CD1c-positive myeloid dendritic cell (primary cell): Measurements from ENCODE around the gene RNF223.
"Not testable (repeated sequence)": the region's sequence is repeated elsewhere in the genome, so short reads cannot be mapped to it uniquely, and the experiment has no call there.

Experiments
- DNase-seq: peaks from one replicate; pipeline ENCODE4 v3.0.0-alpha.2; 2016; ENCODE audit errors: extremely low spot score

Gene RNF223

DNA sequence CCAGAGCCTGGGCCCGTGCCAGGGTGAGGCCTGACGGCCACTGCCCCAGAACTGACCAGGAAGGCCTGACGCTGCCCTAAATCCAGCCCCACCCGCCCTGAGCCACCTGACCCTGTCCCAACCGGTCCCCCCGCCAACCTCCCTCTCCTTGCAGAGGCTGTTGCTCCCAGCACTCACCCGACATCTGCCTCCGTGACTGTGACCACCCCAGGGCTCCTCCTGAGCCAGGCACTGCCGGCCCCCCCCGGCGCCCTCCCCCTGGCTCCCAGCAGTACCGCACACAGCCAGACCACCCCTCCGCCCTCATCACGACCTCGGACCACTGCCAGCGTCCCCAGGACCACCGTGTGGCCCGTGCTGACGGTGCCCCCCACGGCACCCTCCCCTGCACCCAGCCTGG lies 27.9 kb downstream of the RNF223 start:
- DNase-seq, result no peak

DNA sequence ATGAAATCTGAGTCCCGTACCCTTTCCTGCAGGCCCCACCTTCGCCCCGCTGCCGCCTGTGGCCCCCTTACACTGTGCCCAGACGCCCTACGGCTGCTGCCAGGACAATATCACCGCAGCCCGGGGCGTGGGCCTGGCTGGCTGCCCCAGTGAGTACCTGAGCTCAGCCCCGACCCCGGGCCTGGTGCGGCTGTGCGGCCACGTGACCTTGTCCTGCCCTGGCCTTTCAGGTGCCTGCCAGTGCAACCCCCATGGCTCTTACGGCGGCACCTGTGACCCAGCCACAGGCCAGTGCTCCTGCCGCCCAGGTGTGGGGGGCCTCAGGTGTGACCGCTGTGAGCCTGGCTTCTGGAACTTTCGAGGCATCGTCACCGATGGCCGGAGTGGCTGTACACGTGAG lies 29.0 kb downstream of the RNF223 start:
- no peak for DNase-seq

DNA sequence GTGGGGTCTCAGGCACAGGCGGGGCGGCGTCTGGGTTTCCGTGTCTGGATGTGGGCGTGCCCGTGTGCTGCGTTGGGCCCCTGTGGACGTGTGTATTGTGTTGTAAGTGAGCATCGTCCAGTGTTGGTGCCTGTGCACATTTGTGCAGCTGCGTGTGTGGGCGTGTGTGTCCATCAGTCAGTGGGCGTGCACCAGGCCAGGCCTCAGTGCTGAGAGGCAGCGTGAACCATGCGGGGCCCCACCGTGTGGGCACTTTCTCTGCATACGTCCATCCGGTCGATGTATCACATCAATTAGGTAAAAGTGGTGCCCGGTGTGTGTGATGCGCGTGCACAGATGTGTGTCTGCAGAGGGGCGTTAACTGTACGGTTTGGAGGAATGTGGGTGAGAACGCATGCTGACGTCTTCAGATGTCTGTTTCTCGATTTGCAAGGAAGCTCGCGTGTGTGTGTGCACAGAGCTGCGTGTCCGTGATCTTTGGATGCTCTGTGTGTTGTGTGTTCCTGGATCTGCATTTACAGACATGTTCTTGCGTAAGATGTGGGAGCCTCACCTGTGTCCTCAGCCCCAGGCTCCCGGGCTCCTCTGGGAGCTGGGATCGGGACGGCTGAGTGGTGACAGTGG lies 29.5 kb downstream of the RNF223 start:
- DNase-seq, result no peak

DNA sequence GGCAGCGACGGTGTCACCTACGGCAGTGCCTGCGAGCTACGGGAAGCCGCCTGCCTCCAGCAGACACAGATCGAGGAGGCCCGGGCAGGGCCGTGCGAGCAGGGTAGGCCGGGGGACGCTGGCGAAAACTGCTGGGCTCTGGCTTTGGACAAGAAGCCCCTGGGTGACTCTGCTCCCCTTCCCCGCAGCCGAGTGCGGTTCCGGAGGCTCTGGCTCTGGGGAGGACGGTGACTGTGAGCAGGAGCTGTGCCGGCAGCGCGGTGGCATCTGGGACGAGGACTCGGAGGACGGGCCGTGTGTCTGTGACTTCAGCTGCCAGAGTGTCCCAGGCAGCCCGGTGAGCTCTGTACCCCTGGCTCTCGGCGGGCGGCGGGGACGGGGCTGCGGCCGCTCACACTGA lies 30.2 kb downstream of the RNF223 start:
- no peak for DNase-seq

DNA sequence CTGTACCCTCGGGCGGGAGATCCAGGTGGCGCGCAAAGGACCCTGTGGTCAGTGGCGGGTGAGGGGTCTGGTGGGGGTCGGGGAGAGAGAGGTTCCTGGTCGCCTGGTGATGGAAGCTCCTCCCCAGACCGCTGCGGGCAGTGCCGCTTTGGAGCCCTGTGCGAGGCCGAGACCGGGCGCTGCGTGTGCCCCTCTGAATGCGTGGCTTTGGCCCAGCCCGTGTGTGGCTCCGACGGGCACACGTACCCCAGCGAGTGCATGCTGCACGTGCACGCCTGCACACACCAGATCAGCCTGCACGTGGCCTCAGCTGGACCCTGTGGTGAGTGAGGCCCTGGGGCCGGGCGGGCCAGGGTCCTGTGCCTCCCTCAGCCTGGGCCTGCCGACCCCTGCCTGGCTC lies 30.7 kb downstream of the RNF223 start:
- DNase-seq, result no peak

DNA sequence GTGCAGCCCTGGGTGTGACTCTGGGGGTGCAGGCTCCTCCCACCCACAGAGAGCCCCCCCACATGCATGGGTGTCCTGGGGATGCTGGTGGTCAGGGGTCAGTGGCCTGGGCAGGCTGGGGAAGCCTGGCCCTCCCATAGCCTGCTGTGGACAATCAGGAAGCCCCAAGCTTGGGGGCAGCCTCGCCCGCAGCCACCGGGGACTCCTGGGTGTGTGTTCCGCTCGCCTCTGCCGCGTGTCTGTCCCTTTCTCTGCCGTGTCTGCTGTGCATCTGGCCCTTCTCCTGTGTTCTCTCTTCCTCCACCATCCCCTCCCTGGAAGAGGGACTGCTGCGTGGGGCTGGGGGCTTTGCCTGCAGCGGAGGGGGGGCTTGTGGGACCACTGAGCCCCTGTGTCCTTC lies 31.3 kb downstream of the RNF223 start:
- DNase-seq, result no peak

DNA sequence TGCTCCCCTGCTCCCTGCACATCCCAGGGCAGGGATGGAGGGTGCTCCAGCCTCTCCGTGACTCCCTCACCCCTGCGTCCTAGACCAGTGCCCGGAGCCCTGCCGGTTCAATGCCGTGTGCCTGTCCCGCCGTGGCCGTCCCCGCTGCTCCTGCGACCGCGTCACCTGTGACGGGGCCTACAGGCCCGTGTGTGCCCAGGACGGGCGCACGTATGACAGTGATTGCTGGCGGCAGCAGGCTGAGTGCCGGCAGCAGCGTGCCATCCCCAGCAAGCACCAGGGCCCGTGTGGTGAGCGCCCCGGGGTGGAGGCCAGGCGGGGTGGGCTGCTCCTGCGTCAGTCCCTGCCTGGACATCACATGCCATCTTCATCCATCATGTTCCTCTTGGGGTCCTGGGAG lies 32.2 kb downstream of the RNF223 start:
- no peak for DNase-seq

DNA sequence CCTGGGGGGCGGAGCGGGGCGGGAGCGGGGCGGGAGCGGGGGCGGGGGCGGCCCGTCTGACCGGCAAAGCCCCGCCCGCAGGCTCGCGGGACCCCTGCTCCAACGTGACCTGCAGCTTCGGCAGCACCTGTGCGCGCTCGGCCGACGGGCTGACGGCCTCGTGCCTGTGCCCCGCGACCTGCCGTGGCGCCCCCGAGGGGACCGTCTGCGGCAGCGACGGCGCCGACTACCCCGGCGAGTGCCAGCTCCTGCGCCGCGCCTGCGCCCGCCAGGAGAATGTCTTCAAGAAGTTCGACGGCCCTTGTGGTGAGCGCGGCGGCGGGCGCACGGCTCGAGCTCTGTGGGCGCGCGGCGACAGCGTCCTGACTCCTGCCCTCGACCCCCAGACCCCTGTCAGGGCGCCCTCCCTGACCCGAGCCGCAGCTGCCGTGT lies 33.0 kb downstream of the RNF223 start:
- DNase-seq, result no peak

DNA sequence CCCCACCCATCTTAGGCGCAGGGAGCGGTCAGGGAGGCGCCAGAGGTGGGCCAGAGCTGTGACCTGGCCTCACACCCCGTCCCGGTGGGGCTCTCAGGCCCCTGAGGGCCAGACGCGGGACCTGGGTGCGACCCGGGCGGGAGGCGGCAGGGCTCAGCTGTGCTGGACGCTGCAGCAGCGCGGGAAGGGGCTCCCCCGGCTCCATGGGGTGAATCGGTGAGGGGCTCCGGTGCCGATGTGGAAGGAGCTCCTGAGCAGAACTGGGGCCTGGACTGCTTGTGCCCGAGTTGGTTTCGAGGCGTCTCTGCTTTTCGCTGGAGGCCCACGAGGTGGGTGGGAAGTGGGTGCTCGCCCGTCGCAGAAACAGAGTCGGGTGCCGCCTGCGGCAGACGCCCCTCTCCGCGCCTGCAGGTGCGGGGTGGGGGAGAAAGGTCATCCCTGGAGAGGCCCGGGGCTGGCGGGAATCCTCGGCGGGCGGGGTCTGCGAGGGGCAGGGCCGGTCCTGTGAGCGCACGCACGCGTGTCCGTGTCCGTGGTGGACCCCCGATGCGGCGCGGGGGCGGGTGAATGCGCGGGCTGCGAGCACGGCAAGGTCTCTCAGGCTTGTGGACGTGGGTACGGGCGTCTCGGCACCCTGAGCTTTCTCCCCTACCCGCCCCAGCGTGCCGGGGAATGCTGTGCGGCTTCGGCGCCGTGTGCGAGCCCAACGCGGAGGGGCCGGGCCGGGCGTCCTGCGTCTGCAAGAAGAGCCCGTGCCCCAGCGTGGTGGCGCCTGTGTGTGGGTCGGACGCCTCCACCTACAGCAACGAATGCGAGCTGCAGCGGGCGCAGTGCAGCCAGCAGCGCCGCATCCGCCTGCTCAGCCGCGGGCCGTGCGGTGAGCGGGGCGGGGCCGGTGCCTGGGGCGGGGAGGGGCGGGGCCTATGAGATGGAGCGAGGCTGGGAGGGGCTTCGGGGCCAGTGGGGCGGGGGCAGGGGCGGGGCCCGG lies 33.8 kb downstream of the RNF223 start:
- peak; percentile 82 for DNase-seq

DNA sequence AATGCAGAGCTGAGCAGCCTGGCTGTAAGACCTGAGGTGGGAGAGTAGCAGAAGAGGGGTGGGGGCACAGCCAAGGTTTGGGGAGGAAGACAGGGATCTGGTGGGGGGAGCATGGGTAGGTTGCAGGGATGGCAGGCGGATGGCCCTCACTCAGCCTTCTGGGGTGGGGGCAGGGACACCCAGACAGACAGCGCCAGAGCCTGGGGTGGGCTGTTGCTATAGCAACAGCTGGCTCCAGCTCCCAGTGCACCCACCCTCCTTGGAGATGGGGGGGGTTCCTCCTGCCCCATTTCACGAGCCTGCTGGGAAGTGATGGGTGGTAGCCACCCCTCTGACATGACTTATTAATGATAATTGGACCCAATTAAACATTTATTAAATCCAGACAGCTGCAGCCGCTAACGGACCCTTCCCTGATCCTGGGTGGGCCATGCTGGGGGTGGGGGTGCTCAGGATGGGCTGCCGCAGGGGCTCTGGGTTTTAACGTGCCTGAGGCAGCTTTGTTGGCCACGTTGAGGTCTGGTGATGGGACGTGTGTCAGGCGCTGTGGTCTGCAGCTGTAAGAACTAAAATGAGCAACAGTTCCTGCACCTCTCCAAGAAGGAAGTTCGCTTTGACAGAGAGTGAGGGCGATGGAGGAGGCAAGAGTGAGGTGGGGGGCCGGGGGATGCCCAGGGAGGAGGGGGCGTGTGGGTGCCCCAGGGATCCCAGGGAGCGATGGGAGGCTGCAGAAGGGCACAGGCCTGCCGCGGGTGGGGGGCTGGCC lies 34.8 kb downstream of the RNF223 start:
- DNase-seq, result peak; percentile 37

DNA sequence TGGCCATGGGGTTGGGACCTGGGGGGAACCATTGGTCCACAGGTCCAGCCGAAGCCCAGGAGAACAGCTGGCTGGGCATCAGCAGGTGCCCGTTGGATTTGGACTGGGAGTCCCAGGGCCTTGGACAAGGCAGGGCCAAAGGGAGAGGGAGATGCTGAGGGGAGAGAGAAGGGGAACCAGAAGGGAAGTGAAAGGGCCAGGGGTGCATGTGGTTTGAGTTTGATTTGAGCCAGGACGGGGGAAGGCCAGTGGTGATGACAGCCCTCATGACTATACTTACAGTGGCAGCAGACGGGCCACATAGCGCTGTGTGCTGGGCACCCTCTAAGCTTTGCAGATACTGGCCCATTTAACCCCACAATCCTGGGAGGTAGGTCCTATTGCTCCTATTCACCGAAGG lies 35.4 kb downstream of the RNF223 start:
- peak; percentile 70 for DNase-seq

DNA sequence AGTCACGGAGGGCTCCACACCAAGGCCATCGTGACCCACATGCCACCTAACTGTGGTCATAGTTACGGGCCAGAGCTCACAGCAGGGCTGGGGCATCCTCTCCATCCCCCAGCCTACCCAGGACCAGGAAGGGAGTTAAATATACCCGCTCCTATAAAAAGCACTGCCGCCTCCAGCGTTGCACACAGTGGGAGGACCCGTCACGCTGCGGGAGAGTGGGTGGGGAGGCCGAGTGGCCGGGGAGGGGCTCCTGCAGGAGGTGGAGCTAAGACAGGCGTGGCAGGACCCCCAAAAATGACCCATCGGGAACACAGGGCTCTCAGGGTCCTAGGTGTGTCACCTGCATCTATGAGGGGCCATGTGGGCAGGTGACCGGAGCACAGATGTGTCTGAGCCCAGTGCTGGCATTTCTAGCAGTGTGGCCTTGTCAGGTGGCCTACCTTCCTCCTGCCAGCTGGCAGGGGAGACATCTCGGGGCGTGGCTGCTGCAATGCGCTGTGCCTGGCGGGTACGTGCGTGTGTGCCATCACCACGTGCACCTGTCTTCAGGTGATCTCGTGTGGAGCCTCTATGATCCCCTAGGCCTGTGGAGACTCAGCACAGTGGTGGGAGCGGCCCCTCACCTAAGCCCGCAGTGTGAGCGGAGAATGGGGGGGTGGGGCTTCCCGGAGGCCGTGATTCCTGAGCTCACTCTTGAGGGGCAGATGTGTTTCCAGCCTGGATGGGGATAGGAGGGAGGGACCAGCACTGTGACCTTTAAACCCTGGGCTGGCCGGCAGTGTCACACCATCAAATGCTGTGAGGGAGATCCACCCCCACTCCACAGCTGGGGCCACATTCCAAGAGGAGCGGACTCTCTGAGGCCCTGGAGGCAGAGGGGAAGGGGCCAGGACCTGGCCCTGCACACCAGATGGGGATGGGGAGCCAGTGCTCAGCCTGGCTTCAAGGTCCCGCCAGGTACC lies 36.5 kb downstream of the RNF223 start:
- no peak for DNase-seq

DNA sequence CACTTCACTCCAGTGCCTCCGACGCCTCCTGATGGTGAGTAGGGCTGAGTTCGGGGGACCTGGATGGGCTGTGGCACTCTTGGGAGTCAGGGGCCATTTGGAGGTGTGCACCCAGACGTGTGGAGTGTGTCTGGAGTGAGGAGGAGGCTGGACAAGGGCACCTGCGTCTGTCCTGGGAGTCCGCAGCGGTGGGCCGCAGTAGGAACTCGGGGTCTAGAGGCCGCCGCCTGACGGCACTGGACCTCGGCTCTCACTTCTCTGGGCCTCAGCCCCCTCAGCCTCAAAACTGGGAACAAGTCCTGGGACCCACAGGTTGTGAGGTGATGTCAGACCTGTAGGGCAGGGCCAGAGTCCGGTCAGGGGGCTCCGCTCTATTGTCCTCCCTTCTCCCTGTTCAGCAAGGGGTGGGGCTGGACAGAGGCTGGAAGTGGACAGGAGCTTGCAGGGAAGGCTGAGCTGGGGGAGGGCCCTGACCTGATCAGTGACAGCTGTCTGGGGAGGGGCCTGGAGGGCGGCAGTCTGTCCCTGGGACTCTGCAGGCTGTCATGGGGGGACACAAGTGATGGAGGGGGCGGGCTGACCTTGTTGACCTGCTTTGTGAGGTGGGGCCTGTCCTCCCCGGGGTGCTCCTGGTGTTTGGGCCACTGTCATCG lies 38.7 kb downstream of the RNF223 start:
- no peak for DNase-seq

DNA sequence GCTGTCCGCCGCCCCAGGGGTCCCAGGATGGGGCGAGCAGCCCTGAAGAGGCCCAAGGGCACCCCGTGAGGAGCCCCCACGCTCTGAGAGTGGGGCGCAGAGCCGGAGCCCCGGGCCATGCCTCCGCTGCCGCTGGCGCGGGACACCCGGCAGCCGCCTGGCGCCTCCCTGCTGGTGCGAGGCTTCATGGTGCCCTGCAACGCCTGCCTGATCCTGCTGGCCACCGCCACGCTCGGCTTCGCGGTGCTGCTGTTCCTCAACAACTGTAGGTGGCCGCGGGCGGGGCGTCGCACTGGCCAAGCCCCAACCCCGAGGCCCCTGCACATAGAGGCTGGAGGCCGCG lies 39.7 kb downstream of the RNF223 start:
- DNase-seq, result no peak

DNA sequence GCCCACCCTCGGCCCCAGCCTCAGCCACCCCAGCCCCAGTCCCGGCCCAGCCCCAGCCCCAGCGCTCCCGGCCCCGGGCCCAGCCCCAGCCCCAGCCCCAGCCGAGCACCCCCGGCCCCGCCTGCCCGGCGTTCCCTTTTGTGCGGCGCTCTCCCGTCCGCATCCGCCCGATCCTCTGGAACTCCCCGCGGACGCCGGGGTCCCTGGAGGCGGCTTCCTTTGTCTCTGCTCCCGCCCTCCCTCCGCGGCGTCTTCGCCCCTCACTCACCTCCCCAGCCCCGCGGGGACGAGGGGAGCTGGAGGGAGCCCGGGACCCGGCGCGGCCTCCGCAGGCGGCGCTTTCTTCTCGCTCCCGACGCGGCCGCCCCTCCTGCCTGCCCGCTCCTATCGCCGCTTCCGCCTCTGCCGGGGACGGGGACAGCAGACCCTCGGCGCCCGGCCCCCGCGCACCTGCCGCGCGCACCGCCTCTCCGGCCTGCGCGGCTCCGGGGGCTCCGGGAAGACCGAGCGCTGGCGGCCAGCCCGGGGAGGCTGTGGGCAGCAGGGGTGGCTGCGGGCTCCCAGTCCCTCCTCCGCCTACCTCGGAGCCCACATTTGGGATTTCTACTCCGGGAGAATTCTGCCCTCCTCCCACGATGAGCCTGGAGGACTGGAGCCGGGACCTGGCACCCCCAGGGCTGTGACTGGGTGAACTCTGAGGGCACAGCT lies 40.2 kb downstream of the RNF223 start:
- DNase-seq, result no peak

DNA sequence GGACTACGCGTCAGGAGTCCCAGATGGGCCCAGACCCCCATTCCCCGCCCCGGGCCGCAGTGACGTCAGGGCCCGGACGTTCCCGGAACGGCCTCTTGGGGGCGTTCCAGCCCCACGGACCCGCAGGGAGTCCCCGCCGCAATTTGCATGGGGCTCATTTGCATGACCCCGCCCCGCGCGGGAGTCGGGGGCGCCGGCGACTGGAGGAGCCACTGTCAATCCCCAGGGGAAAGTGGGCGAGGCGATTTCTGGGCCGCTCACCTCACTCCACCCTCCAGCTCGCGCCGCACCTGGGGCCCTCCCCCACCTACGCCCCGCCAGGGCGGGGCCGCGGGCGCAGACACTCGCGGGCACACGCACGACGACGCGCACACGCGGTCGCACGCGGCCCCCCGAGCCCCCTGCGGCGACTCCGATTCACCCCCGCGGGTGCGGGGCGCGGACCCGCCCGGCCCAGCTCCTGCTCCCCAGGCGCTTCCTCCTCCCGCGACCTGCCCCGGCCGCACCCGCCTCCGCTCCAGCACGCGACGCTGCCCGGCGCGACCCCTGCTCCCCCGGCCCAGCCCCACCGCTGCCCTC lies 41.0 kb downstream of the RNF223 start:
- peak; percentile 81 for DNase-seq

DNA sequence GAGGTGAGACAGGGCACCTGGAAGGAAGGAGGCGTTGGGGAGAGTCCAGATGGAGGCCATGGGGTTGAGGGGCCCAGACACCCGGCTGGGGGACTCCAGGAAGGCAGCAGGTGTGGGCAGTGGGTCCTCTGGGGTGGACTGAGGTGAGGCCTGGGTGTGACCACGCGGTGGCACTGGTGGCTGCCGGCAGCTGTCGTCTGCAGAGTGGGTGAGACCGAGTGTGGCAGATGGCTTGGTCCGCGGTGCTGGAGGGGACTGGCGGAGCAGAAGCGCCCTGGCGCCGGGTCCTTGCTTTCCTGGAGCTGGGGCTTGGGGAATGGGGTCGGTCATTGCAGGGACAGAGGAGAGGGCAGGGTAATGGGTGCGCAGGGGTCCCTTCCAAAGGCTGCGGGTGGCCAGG lies 41.7 kb downstream of the RNF223 start:
- no peak for DNase-seq

DNA sequence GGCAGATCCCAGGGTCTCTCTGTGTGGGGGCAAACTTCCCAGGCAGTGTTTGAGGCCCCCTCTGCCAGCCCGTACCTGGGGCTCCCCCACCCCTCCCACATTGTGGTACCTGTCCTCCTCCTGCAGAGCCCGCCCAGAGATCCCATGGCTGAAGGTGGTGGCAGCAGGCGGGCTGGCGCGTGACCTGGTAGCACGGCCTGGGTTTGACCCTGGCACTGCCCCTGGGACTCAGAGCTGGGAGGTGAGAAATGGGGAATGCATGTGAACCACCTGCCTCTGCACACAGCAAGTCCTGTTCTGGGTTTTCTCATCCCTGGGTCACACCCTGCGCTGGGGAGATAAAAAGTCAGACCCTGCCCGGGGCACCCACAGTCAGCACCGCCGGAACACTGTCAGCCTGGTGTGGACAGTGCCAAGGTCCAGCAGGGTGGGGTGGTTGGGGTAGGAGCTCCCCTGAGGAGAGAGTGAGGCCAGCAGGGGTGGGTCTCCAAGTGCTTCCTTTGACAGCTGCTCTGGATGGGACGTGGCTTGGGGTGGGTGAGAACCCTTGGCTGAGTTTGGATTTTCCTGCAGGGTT lies 42.4 kb downstream of the RNF223 start:
- no peak for DNase-seq

DNA sequence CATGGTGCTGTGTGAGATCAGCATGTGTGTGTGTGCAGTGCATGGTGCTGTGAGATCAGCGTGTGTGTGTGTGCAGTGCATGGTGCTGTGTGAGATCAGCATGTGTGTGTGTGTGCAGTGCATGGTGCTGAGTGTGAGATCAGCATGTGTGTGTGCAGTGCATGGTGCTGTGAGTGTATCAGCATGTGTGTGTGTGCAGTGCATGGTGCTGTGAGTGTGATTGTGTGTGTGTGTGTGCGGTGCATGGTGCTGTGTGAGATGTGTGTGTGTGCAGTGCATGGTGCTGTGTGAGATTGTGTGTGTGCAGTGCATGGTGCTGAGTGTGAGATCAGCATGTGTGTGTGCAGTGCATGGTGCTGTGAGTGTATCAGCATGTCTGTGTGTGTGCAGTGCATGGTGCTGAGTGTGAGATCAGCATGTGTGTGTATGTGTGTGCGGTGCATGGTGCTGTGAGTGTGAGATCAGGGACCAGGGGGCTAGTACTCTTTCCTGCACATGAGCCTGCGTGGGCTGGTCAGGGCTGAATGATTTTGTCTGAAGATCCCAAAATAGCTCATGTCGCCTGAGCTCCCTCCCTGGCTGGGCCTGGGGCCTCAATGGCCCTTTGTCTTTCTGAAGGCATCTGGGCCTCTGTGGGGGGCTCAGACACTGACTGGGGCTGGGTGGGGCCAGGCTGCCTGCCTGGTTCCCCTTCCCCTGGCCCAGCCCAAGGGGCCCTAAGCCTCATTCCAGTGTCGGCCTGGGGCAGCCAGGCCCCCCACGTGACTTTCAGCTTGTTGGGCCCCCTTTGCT lies 43.0 kb downstream of the RNF223 start:
- DNase-seq, result not testable (repeated sequence)
